HepG2 (cell line): ENCODE measurements around the gene THRA. TPM values are rescaled to one million over a fixed set of nuclear protein-coding genes. Genes with fewer than 3 reads are reported as not detected.

Experiments
- BORCS8-MEF2B ChIP-seq: sonication (generic); formaldehyde crosslinking; IDR thresholded peaks from 2 replicates; pipeline ENCODE4 v1.8.0; 2022; ENCODE audit warnings: mild to moderate bottlenecking, missing genetic modification reagents
- GATAD2A ChIP-seq: IDR thresholded peaks from 2 replicates; pipeline ENCODE4 v1.6.1; 2016
- HIVEP1 ChIP-seq: sonication (generic); formaldehyde crosslinking; IDR thresholded peaks from 2 replicates; pipeline ENCODE4 v1.4.0; 2020; ENCODE audit warnings: mild to moderate bottlenecking, missing genetic modification reagents
- JUNB ChIP-seq: sonication (generic); formaldehyde crosslinking; IDR thresholded peaks from 2 replicates; pipeline ENCODE4 v1.8.0; 2022; ENCODE audit warnings: missing genetic modification reagents, mild to moderate bottlenecking, borderline replicate concordance
- SOX5 ChIP-seq: IDR thresholded peaks from 2 replicates; pipeline ENCODE4 v1.6.1; 2016; ENCODE audit warnings: borderline replicate concordance
- ZKSCAN1 ChIP-seq: fragments of 150-350 bp; IDR thresholded peaks from 2 replicates; pipeline ENCODE4 v1.6.1; 2014; ENCODE audit warnings: low read length
- ZNF224 ChIP-seq: sonication (generic); formaldehyde crosslinking; IDR thresholded peaks from 2 replicates; pipeline ENCODE4 v1.5.0; 2020; ENCODE audit warnings: mild to moderate bottlenecking, missing genetic modification reagents
- ZNF317 ChIP-seq: sonication (generic); formaldehyde crosslinking; IDR thresholded peaks from 2 replicates; pipeline ENCODE4 v1.5.0; 2020; ENCODE audit warnings: mild to moderate bottlenecking, missing genetic modification reagents
- ZNF775 ChIP-seq: sonication (generic); formaldehyde crosslinking; IDR thresholded peaks from 2 replicates; pipeline ENCODE4 v1.4.0; 2020; ENCODE audit warnings: missing genetic modification reagents, mild to moderate bottlenecking, moderate library complexity, borderline replicate concordance
- polyA plus RNA-seq, 8 experiments: library from polyadenylated mRNA; depleted of rRNA in 3 of 8; stranded (reverse) in 7 of 8; unstranded in 1 of 8; fragments of >200 nt; fragmentation: Illumina TruSeq in 4 of 8; extraction: Trizol in 4 of 8; gene quantifications; 2 replicates each; pipeline versions ENCODE4 v1.2.1 to v1.2.3, GENCODE V29; 2011 to 2016; ENCODE audit warnings: low read depth in 4 of 8, missing spikeins in 1 of 8, mixed read lengths in 1 of 8; ENCODE audit not compliant: insufficient read depth in 1 of 8
- total RNA-seq, 5 experiments: library from RNA; depleted of rRNA; stranded (reverse); fragments of >200 nt; fragmentation: Illumina TruSeq; extraction: Trizol; gene quantifications; 2 replicates each; pipeline ENCODE4 v1.2.3, GENCODE V29; 2016; ENCODE audit warnings: low read depth in 1 of 5
- TF ChIP-seq, protein P1 (sequence below): IDR thresholded peaks from 2 replicates; pipeline ENCODE4 v1.6.1; 2016; ENCODE audit warnings: missing genetic modification reagents, missing compliant biosample characterization
- TF ChIP-seq, protein P2 (sequence below): sonication (generic); formaldehyde crosslinking; IDR thresholded peaks from 2 replicates; pipeline ENCODE4 v1.4.0; 2020; ENCODE audit warnings: missing genetic modification reagents
- TF ChIP-seq, protein P3 (sequence below): sonication (generic); formaldehyde crosslinking; IDR thresholded peaks from 2 replicates; pipeline ENCODE4 v1.8.0; 2022; ENCODE audit warnings: low read depth, missing genetic modification reagents
- TF ChIP-seq, protein P4 (sequence below): sonication (generic); formaldehyde crosslinking; IDR thresholded peaks from 2 replicates; pipeline ENCODE4 v1.9.0; 2021; ENCODE audit warnings: missing genetic modification reagents, borderline replicate concordance

The THRA gene
- total and polyA plus RNA-seq, 2 of the 13 experiments (the other 11 are each of a cell fraction or from before 2014, with no cell fraction given), result 8.0 to 9.9 TPM

DNA sequence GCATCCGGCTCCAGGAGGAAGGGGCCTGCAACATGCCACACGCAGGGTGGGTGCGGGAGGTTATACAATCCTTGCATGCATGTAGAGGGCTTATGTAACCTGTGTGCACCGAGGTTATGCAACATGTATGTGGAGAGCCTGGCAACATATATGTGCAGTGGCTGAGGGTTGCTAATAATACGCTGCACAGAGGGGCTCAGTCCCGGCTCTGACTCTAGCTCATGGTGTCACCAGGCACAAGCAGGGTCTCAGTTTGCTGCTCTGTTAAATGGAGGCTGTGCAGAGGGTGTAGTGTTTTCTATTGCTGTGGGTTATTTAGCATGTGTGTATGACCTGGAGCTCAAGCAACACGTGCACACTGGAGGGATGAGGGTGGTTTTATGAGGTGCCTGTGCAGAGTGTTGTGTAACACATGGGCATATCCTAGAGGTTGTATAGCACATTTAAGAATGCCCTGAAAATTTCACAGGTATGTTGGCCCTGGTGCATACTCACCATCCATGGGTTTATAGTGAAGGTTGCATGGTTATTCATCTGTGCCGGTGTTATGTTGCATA is 13.3 kb downstream of the THRA start (continued):
- 0 out of 2 replicates have a peak, but pooled peaks have one; percentile 11 for TF ChIP-seq ZNF317 (CRISPR knock-in tag)
- TF ChIP-seq ZNF224 (CRISPR knock-in tag), result no peak
- TF ChIP-seq, protein P1, sequence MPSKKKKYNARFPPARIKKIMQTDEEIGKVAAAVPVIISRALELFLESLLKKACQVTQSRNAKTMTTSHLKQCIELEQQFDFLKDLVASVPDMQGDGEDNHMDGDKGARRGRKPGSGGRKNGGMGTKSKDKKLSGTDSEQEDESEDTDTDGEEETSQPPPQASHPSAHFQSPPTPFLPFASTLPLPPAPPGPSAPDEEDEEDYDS (CRISPR knock-in tag), result no peak
- no peak for TF ChIP-seq GATAD2A (CRISPR knock-in tag)
- 0 out of 2 replicates have a peak, but pooled peaks have one; percentile 8 for TF ChIP-seq HIVEP1 (CRISPR knock-in tag)
- TF ChIP-seq JUNB (CRISPR knock-in tag), result 0 out of 2 replicates have a peak, but pooled peaks have one; percentile 41
- TF ChIP-seq, protein P2, sequence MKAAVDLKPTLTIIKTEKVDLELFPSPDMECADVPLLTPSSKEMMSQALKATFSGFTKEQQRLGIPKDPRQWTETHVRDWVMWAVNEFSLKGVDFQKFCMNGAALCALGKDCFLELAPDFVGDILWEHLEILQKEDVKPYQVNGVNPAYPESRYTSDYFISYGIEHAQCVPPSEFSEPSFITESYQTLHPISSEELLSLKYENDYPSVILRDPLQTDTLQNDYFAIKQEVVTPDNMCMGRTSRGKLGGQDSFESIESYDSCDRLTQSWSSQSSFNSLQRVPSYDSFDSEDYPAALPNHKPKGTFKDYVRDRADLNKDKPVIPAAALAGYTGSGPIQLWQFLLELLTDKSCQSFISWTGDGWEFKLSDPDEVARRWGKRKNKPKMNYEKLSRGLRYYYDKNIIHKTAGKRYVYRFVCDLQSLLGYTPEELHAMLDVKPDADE (CRISPR knock-in tag), result no peak
- no peak for TF ChIP-seq SOX5 (CRISPR knock-in tag)
- TF ChIP-seq BORCS8-MEF2B (CRISPR knock-in tag), result peak; percentile 0; the same call in 1 of the 2 replicates
- TF ChIP-seq ZNF775, result no peak
- no peak for TF ChIP-seq ZKSCAN1
- TF ChIP-seq, protein P3, sequence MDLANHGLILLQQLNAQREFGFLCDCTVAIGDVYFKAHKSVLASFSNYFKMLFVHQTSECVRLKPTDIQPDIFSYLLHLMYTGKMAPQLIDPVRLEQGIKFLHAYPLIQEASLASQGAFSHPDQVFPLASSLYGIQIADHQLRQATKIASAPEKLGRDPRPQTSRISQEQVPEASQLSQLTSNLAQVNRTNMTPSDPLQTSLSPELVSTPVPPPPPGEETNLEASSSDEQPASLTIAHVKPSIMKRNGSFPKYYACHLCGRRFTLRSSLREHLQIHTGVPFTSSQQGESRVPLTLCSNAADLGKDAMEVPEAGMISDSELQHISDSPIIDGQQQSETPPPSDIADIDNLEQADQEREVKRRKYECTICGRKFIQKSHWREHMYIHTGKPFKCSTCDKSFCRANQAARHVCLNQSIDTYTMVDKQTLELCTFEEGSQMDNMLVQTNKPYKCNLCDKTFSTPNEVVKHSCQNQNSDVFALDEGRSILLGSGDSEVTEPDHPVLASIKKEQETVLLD (CRISPR knock-in tag), result 0 out of 2 replicates have a peak, but pooled peaks have one; percentile 57
- TF ChIP-seq, protein P4, sequence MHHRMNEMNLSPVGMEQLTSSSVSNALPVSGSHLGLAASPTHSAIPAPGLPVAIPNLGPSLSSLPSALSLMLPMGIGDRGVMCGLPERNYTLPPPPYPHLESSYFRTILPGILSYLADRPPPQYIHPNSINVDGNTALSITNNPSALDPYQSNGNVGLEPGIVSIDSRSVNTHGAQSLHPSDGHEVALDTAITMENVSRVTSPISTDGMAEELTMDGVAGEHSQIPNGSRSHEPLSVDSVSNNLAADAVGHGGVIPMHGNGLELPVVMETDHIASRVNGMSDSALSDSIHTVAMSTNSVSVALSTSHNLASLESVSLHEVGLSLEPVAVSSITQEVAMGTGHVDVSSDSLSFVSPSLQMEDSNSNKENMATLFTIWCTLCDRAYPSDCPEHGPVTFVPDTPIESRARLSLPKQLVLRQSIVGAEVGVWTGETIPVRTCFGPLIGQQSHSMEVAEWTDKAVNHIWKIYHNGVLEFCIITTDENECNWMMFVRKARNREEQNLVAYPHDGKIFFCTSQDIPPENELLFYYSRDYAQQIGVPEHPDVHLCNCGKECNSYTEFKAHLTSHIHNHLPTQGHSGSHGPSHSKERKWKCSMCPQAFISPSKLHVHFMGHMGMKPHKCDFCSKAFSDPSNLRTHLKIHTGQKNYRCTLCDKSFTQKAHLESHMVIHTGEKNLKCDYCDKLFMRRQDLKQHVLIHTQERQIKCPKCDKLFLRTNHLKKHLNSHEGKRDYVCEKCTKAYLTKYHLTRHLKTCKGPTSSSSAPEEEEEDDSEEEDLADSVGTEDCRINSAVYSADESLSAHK (CRISPR knock-in tag), result no peak
